GM19468 (cell line): ENCODE measurements around the gene NAA25.
A peak's percentile ranks its signal among the peaks of the same experiment; 100 is the strongest.
"Not testable (repeated sequence)": the region's sequence is repeated elsewhere in the genome, so short reads cannot be mapped to it uniquely, and the experiment has no call there.

ENCODE experiments used
- ATAC-seq: cut with Tn5 transposase; IDR thresholded peaks from one replicate; pipeline ENCODE4 v1.9.1; 2021; ENCODE audit warnings: mild to moderate bottlenecking, moderate library complexity, moderate number of reproducible peaks; ENCODE audit not compliant: unreplicated experiment; ENCODE audit errors: extremely low read depth

Gene NAA25

DNA sequence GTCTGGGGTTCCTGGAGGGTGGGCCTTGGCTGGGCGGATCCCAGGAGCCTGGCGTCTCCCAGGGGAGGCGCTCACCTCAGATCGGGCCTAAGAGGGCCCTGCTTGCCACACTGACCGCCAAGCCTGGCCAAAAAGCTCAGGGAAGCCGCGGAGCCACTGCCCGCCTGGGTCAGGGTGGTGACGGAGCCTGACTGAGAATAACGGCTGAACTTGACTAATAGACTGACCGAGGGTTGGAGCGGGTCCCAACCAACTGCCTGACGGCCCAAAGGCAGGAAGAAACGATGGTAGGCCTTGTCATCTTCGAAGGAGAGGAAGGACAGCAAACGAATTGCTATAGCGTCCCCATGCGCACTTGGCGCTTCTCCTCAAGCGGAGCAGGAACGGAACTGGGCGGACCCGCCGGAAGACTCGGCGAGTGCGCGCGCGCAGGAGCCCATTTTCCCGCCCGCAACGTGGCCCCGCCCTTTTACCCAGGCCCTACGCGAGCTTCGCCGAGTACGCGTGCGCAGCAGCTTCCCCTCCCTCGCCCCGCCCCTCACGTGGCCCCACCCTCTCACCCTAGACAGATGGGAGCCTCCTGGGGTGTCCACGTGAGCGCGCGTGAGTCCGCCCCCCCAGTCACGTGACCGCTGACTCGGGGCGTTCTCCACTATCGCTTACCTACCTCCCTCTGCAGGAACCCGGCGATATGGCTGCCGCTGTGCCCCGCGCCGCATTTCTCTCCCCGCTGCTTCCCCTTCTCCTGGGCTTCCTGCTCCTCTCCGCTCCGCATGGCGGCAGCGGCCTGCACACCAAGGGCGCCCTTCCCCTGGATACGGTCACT, 95.6 kb downstream of the NAA25 start, which contains the start of the genes ERP29 and TMEM116:
Gene ERP29, plus strand, starts transcription at position 652 of the 826 bp plus-strand sequence. Its CDS starts 40 bp downstream, at position 692.
Gene TMEM116, minus strand, starts transcription at position 391 of the 826 bp plus-strand sequence. CDS start 7,895 bp downstream, outside the sequence.
- ATAC-seq: peak; percentile 52

- no peak for ATAC-seq
Observed at GRCh38 chr12:112011685-112012084, 96.9 kb downstream of the NAA25 start.

DNA sequence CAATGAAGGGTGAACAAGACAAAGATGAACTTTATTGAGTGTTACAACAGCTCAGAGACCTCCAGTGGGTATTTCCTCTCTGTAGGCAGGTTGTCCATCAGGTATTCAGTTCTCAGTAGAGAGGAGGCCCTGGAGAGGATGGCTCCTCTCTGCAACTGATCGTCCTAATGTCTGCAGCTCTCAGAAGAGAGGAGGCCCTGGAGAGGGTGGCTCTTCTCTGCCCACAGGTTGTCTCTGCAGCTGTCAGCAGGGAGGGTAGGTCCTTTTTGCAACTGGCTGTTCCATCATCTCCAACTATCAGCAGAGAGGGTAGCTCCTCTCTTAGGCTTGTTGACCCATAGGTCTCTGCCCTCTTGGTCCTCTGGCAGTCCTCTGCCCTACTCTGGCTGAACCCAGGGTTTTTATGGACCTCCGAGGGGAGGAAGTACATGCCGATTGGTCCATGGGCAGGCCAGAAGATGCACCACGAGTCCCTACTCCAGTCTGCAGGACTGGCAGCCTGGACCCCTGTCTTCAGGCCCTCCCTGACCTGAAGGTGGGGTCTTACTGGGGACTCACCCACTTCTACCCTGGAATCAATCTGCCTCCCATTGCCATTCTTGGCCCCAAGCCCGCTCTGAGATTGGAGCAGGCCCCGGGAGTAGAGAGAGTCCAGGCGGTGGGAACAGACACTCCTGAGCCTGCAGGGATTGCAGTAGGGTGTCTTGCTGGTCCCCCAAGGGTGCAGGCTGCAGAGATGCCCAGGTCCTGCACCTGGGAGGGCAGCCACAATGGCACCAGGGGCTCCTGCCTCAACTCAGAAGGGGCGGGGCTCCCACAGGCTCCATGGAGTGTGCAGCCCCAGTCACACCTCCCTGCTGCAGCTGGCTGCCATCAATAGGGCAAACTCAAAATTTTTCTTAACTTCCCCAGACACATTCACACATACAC, 97.9 kb downstream of the NAA25 start:
- ATAC-seq: no peak

GRCh38 chr12:112009596-112009995, 99.0 kb downstream of the NAA25 start:
- ATAC-seq: not testable (repeated sequence)

- ATAC-seq: no peak
Observed at GRCh38 chr12:112008918-112009317, 99.7 kb downstream of the NAA25 start.

DNA sequence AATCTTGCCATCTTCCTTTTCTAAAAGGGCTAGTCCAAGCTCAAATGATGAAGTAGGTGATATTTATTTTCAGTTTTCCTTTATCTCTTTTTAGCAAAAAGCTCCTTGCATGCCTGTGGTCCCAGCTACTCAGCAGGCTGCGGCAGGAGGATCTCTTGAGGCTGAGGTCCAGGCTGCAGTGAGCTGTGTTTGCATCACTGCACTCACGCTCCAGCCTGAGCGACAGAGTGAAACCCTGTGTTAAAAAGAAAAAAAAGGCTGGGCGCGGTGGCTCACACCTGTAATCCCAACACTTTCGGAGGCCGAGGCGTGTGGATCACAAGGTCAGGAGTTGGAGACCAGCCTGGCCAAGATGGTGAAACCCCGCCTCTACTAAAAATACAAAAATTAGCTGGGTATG, 100.6 kb downstream of the NAA25 start:
- ATAC-seq: no peak

DNA sequence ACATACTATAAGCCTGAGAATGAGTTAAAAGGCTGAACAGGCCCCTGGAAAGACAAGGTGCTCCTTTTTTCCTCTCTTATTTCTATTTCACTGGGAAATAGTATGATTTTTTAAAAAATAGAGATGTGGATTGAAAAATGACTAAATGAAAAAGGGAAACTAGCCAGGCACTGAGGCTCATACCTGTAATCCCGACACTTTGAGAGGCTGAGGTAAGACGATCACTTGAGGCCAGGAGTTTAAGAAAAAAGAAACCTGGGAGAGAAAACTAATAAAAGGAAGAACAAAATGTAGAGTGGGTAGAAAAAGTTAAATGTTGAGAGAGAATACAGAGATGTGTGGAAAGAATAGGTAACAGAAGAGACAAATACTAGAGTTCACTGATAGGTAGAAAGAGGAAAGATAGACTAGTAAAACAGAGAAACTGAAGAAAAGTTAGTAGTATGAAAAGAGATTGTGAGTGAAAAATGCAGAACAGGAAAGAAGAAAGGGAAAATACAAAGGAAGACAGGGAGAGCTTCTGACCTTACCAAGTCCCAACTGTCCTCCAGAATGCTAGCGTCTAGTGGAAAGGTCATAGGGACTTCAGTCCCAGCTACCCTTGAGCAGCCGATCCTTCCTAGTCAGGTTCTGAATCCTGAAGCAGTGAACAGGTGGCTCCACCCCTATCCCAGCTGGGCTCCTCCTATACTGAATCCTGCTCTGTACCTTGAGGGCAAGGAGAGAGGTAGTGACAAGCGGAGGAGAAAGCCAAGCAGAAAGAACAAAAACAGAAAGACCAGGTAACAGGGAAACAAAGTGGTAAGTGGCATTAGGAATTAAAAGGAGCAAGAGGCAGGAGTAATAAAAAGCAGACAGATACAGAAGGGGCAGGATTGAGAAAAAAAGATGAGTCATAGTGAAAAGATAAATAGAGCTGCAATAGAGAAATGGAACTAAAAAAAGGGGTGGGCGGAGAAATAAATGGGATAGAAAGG, 102.9 kb downstream of the NAA25 start:
- no peak for ATAC-seq

- no peak for ATAC-seq
Observed at GRCh38 chr12:112004041-112004440, 104.5 kb downstream of the NAA25 start.

DNA sequence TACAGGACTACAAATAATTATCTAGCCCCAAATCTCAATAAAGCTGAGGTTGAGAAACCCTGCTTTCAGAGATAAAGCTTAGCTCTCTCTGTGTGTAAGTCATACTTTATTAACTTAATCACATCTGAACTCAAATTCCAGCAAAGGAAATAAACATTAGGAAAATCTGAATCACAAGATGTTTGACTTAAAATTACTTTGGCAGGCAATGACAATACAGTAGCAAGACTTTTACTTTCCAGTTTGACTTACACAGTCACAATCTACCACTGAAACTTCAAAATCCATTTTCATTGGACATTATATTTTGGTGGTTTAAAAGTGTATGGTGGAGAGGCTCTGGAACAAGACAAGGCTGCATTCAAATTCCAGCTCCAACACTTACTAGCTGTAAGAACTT, 107.0 kb downstream of the NAA25 start:
- ATAC-seq: no peak

DNA sequence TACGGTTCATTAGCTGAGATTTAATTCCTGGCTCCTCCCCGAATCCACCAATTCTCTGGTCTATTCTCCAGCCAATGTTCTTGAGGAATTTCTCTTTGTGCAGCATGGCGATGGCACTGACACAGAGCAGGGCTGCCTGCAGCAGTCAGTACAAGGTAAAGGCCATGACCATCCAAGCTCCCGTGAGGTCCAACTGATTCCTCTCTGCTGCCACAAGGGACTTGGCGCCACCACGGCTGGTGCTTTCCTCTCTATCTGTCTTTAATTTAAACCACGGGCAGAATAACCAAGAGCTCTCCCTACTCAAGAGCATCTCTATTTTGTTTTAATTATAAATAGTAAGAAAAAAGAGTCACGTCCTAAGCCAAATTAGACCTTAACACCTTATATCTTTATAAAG, 107.8 kb downstream of the NAA25 start:
- ATAC-seq: no peak

- ATAC-seq: not testable (repeated sequence)
Observed at GRCh38 chr12:111999129-111999528, 109.5 kb downstream of the NAA25 start.

- no peak for ATAC-seq
Observed at GRCh38 chr12:111998015-111998414, 110.6 kb downstream of the NAA25 start.

DNA sequence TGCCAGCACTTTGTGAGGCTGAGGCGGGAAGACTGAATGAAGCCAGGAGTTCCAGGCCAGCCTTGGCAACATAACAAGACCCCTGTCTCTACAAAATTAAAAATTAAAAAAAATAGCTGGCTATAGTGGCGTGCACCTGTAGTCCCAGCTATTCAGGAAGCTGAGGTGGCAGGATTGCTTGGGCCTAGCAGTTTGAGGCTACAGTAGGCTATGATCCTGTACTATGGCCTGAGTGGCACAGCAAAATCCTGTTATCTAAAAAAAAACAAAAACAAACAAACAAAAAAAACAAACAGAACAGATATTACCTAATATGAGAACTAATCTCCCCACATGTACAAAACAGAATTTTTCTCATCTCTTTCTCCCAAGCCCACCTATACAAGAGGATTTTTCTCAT, 111.3 kb downstream of the NAA25 start:
- ATAC-seq: no peak

- ATAC-seq: no peak
Observed at GRCh38 chr12:111995782-111996480, 112.7 kb downstream of the NAA25 start.

- ATAC-seq: not testable (repeated sequence)
Observed at GRCh38 chr12:111994211-111995111, 114.1 kb downstream of the NAA25 start.

GRCh38 chr12:111993292-111994150, 115.1 kb downstream of the NAA25 start:
- peak; percentile 53 for ATAC-seq

- ATAC-seq: no peak
Observed at GRCh38 chr12:111992464-111992863, 116.1 kb downstream of the NAA25 start.
